NCI-H146 (cell line): ENCODE results near the gene LYPD1.

Source experiments
- DNase-seq: peaks from one replicate; lab custom pipeline; 2025; lab: John Stamatoyannopoulos, UW

Gene LYPD1

GRCh38 chr2:132595186-132595585 lies 74.8 kb downstream of the LYPD1 start:
- no peak for DNase-seq
